ENCODE measurements around the gene EYA4.

The EYA4 gene

GRCh38 chr6:133399426-133399825 lies 158.3 kb downstream of the EYA4 start:
- Mint-ChIP-seq H3K9me3 (no peaks in the 10 kb centered on the region), H3K36me3 (ENCODE audit: low read depth) (no peaks in the 10 kb centered on the region), H3K4me3 (no peak overlapping the region), H3K27ac (no peak overlapping the region), H3K4me1 (peaks cover 7% of the 10 kb centered on the region), H3K27me3 (ENCODE audit: low read depth, poor library complexity) (no peaks in the 10 kb centered on the region)
- TF ChIP-seq CTCF (IDR thresholded peaks at IDR 0.05): no peak
- DNase-seq: no peak

GRCh38 chr6:133404151-133404550 lies 163.0 kb downstream of the EYA4 start:
- no peak for DNase-seq
- TF ChIP-seq CTCF (IDR thresholded peaks at IDR 0.05): no peak
- H3K27me3 Mint-ChIP-seq (ENCODE audit: low read depth, poor library complexity): peaks cover 3% of the 10 kb centered on the region
- no peak overlapping the region for H3K27ac Mint-ChIP-seq
- H3K36me3 Mint-ChIP-seq (ENCODE audit: low read depth): no peaks in the 10 kb centered on the region
- no peak overlapping the region for H3K4me3 Mint-ChIP-seq
- no peaks in the 10 kb centered on the region for H3K9me3 Mint-ChIP-seq
- peaks cover 31% of the 10 kb centered on the region for H3K4me1 Mint-ChIP-seq

- TF ChIP-seq CTCF (IDR thresholded peaks at IDR 0.05): no peak
- no peak for DNase-seq
- Mint-ChIP-seq H3K27ac (peak overlapping the region; percentile 34), H3K4me1 (peaks cover 37% of the 10 kb centered on the region), H3K36me3 (ENCODE audit: low read depth) (no peaks in the 10 kb centered on the region), H3K27me3 (ENCODE audit: low read depth, poor library complexity) (peaks cover 3% of the 10 kb centered on the region), H3K9me3 (no peaks in the 10 kb centered on the region), H3K4me3 (no peak overlapping the region)
Measured at GRCh38 chr6:133404728-133405127, 163.6 kb downstream of the EYA4 start.

GRCh38 chr6:133407320-133408100 lies 166.4 kb downstream of the EYA4 start:
- Mint-ChIP-seq H3K9me3 (no peaks in the 10 kb centered on the region), H3K27me3 (ENCODE audit: low read depth, poor library complexity) (peaks cover 3% of the 10 kb centered on the region), H3K4me1 (peaks cover 52% of the 10 kb centered on the region), H3K27ac (peak overlapping the region; percentile 70), H3K36me3 (ENCODE audit: low read depth) (no peaks in the 10 kb centered on the region), H3K4me3 (no peak overlapping the region)
- no peak for TF ChIP-seq CTCF (IDR thresholded peaks at IDR 0.05)
- DNase-seq: no peak

- peaks cover 52% of the 10 kb centered on the region for H3K4me1 Mint-ChIP-seq
- TF ChIP-seq CTCF (IDR thresholded peaks at IDR 0.05): no peak
- no peak overlapping the region for H3K4me3 Mint-ChIP-seq
- H3K27me3 Mint-ChIP-seq (ENCODE audit: low read depth, poor library complexity): peaks cover 3% of the 10 kb centered on the region
- no peak for DNase-seq
- H3K27ac Mint-ChIP-seq: peak overlapping the region; percentile 34
- H3K9me3 Mint-ChIP-seq: no peaks in the 10 kb centered on the region
- H3K36me3 Mint-ChIP-seq (ENCODE audit: low read depth): no peaks in the 10 kb centered on the region
Measured at GRCh38 chr6:133408132-133408531, 167.0 kb downstream of the EYA4 start.

GRCh38 chr6:133408543-133408942 lies 167.4 kb downstream of the EYA4 start:
- H3K27me3 Mint-ChIP-seq (ENCODE audit: low read depth, poor library complexity): peaks cover 3% of the 10 kb centered on the region
- TF ChIP-seq CTCF (IDR thresholded peaks at IDR 0.05): no peak
- peaks cover 52% of the 10 kb centered on the region for H3K4me1 Mint-ChIP-seq
- no peaks in the 10 kb centered on the region for H3K9me3 Mint-ChIP-seq
- DNase-seq: no peak
- H3K27ac Mint-ChIP-seq: no peak overlapping the region
- no peak overlapping the region for H3K4me3 Mint-ChIP-seq
- H3K36me3 Mint-ChIP-seq (ENCODE audit: low read depth): no peaks in the 10 kb centered on the region

All from nephron progenitor cell (in vitro differentiated cells).